ENCODE measurements around the gene C1orf159. TPM values are rescaled to one million over a fixed set of nuclear protein-coding genes. Genes with fewer than 3 reads are reported as not detected.

The C1orf159 gene
- total and polyA plus RNA-seq, 2 of the 8 experiments (the other 6 are each of a cell fraction or from before 2014, with no cell fraction given), result 10.0 to 10.9 TPM

DNA sequence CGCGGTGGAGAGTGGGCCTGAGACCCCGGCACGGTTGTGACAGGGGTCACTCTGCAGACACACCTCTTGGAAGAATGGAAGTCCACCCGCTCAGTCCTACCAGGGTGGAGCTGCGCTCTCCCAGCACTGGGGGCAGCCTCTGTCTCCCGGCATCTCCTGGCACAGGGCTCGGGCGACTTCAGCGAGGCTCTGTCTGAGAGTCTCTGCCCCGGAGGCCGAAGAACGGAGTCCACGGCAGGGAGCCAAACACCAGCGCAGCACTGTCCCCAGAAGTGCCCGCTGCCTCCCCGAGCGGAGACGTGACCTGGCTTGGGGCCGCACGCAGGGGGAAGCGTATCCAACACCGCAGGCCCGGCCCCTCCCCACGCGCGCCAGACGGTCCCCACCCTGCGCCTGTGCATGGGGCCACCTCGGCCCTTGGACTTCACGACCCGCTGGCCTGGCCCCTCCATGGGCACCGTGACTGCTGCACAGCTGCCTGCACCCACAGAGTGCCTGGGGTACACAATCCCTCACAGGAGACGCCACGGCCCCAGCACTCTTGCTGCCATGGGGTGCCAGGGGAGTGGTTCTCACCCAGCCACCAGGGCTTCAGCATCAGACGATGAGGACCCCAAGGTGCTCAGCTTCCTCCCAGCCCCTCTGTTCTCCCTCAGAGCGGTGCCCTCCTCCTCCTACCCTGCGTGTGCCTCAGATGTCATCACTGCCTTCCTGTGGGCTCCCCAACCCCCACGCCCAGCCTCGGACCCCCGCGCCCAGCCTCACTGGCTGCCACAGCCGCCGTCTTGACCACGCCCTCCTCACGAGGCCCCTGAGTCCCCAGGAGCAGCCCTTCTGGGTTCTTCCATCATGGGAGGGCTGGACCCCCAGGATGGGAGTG, 26.8 kb downstream of the C1orf159 start (continued):
- TF ChIP-seq MAFK (IDR thresholded peaks at IDR 0.05; ENCODE audit: low read depth, low read length), result no peak
- no peak for TF ChIP-seq CBX5 (IDR thresholded peaks at IDR 0.05; ENCODE audit: low read depth, low read length)
- TF ChIP-seq, protein P1, sequence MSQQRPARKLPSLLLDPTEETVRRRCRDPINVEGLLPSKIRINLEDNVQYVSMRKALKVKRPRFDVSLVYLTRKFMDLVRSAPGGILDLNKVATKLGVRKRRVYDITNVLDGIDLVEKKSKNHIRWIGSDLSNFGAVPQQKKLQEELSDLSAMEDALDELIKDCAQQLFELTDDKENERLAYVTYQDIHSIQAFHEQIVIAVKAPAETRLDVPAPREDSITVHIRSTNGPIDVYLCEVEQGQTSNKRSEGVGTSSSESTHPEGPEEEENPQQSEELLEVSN (IDR thresholded peaks at IDR 0.05), result no peak
- no peak for TF ChIP-seq EZH2 (IDR thresholded peaks at IDR 0.05; ENCODE audit: low read depth, low read length, severe bottlenecking)
- no peak for TF ChIP-seq CBX8 (IDR thresholded peaks at IDR 0.05; ENCODE audit: borderline replicate concordance, low read depth, low read length)
- no peak for TF ChIP-seq CTBP2 (IDR thresholded peaks at IDR 0.05; ENCODE audit: borderline replicate concordance, insufficient read depth, insufficient read length, low read length)
- TF ChIP-seq GABPA (IDR thresholded peaks at IDR 0.05; ENCODE audit: borderline replicate concordance, insufficient read depth, low read length), result no peak
- TF ChIP-seq, protein P2, sequence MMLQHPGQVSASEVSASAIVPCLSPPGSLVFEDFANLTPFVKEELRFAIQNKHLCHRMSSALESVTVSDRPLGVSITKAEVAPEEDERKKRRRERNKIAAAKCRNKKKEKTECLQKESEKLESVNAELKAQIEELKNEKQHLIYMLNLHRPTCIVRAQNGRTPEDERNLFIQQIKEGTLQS (IDR thresholded peaks at IDR 0.05; ENCODE audit: insufficient read depth, low read depth, low read length), result no peak
- no peak for TF ChIP-seq RAD21 (IDR thresholded peaks at IDR 0.05 in 1 of 2, conservative IDR thresholded peaks at IDR 0.05 in 1 of 2; ENCODE audit: low read depth in 2 of 2, low read length in 2 of 2)
- no peak for TF ChIP-seq YY1 (IDR thresholded peaks at IDR 0.05; ENCODE audit: low read depth, low read length)
- no peak for TF ChIP-seq TCF12 (IDR thresholded peaks at IDR 0.05; ENCODE audit: low read depth, low read length)

Measured in H1 (cell line).